HFFc6 (cell line): ENCODE measurements around the gene EFCAB6. TPM values are rescaled to one million over a fixed set of nuclear protein-coding genes. Genes with fewer than 3 reads are reported as not detected.

Experiments used
- DNase-seq: peaks from one replicate; pipeline ENCODE4 v3.0.0-alpha.2; 2018
- H3K27ac Mint-ChIP-seq: 2 replicates; pipeline ENCODE4 v1.8.0; 2020; ENCODE audit warnings: mild to moderate bottlenecking, mixed read lengths
- H3K27me3 Mint-ChIP-seq: 2 replicates; pipeline ENCODE4 v1.8.0; 2021; ENCODE audit warnings: mild to moderate bottlenecking, moderate library complexity, mixed read lengths; ENCODE audit not compliant: insufficient read depth
- H3K36me3 Mint-ChIP-seq: 2 replicates; pipeline ENCODE4 v1.8.0; 2021; ENCODE audit warnings: low read depth, mixed read lengths
- H3K4me1 Mint-ChIP-seq: 2 replicates; pipeline ENCODE4 v1.8.0; 2020; ENCODE audit warnings: low read depth, mixed read lengths
- H3K4me3 Mint-ChIP-seq: 2 replicates; pipeline ENCODE4 v1.8.0; 2020; ENCODE audit warnings: mild to moderate bottlenecking, moderate library complexity, mixed read lengths
- H3K9me3 Mint-ChIP-seq: 2 replicates; pipeline ENCODE4 v1.8.0; 2020; ENCODE audit warnings: mild to moderate bottlenecking, mixed read lengths
- total RNA-seq, 6 experiments: library from RNA; stranded (reverse); fragmentation: NEBNext Ultra II Directional; extraction: Animal tissue kit (Norgen Biotek cat#: 25700); gene quantifications; 2 replicates in 1 of 6; 3 replicates in 5 of 6; pipeline ENCODE4 v1.2.3, GENCODE V29; 2021
- TF ChIP-seq, protein P1 (sequence below): fragments of 200-600 bp; sonication (generic); IDR thresholded peaks from 2 replicates; pipeline ENCODE4 v1.5.0; 2021; ENCODE audit warnings: antibody characterized with exemption, mild to moderate bottlenecking

EFCAB6 gene
- total RNA-seq, 6 experiments from 2014 or later: 0.33 to 0.95 (median 0.64) TPM

DNA sequence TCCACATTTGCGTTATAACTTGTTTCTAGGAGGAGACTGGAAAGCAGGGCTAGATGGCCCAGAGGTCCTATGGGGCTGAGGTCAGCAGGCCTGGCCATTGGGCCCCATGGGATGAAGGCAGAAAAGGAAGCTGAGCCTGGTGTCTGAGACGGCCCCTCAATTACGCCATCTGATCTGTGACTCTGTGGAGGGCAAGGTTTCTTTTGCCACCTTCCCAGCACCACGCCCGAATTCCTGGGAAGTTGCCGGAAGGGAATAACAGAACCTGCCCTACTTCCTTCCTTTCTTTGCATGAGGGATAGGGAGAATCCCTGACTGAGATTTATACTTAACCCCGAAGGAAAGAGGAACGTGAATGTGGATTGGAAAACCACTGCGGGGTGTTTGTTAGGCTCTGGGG is 282.2 kb downstream of the EFCAB6 start:
- no peak for DNase-seq
- Mint-ChIP-seq H3K27ac (no peak overlapping the region), H3K27me3 (peaks cover 5% of the 10 kb centered on the region), H3K9me3 (peaks cover 75% of the 10 kb centered on the region), H3K36me3 (peaks cover 19% of the 10 kb centered on the region), H3K4me1 (no peaks in the 10 kb centered on the region), H3K4me3 (no peak overlapping the region)
- TF ChIP-seq, protein P1, sequence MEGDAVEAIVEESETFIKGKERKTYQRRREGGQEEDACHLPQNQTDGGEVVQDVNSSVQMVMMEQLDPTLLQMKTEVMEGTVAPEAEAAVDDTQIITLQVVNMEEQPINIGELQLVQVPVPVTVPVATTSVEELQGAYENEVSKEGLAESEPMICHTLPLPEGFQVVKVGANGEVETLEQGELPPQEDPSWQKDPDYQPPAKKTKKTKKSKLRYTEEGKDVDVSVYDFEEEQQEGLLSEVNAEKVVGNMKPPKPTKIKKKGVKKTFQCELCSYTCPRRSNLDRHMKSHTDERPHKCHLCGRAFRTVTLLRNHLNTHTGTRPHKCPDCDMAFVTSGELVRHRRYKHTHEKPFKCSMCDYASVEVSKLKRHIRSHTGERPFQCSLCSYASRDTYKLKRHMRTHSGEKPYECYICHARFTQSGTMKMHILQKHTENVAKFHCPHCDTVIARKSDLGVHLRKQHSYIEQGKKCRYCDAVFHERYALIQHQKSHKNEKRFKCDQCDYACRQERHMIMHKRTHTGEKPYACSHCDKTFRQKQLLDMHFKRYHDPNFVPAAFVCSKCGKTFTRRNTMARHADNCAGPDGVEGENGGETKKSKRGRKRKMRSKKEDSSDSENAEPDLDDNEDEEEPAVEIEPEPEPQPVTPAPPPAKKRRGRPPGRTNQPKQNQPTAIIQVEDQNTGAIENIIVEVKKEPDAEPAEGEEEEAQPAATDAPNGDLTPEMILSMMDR: no peak

DNA sequence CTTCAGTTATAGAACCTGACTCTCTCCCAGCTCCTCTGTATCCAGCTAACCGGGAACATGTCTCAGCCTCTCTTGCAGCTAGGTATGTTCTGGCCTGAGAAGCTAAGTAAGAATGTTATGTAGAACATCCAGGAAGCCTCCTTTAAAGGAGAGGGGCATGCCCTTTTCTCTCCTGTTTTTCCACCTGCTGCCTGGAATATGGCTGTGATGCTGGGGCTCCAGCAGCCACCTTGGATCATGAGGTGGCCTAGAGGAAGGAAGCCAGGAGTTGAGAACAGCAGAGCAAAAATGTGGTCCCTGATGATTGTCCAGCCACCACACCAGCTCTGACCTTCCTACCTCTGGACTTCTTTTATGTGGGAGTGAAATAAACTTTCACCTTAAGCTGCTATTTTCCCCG is 282.6 kb downstream of the EFCAB6 start:
- no peak overlapping the region for H3K4me3 Mint-ChIP-seq
- H3K4me1 Mint-ChIP-seq: no peaks in the 10 kb centered on the region
- H3K27me3 Mint-ChIP-seq: peaks cover 5% of the 10 kb centered on the region
- no peak overlapping the region for H3K27ac Mint-ChIP-seq
- TF ChIP-seq, protein P1: no peak
- H3K9me3 Mint-ChIP-seq: peaks cover 75% of the 10 kb centered on the region
- no peak for DNase-seq
- H3K36me3 Mint-ChIP-seq: peaks cover 18% of the 10 kb centered on the region

DNA sequence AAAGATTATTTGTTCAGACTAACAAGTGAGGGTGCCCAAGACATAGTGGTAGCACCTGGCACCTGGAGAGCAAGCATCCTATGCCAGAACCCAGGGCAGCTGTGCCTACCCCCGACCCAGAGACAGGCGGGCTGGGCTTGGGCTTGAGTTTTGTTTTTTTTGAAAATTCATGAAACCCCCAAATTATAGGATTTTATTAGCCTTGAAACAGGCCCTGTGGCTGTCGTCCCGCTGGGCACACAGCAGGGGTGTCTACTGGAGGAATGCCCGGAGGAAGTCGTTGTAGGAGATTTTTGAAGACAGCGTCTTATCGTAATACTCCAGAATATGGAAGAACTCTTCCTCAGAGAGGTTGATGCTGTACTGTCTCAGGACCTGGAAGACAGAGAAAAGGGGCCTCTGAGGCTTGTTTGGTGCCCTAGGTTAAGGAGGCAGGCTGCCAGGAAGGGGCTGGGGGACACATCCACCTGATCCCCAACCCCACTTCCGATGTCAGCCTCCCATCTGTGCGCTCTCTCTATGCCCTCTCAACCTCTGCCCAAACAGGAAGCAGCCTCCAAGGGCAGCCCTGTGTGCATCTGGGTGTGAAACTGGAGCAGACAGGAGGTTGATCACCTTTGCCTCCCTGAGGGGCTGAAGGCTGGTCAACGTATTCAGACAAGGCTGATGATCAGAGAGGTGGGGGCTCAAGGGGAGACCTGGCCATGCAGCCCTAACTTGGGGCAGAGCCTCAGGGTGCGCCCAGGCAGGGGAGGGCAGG is 283.3 kb downstream of the EFCAB6 start:
- TF ChIP-seq, protein P1: no peak
- Mint-ChIP-seq H3K27ac (no peak overlapping the region), H3K36me3 (peaks cover 18% of the 10 kb centered on the region), H3K9me3 (peaks cover 72% of the 10 kb centered on the region), H3K27me3 (peaks cover 5% of the 10 kb centered on the region), H3K4me1 (no peaks in the 10 kb centered on the region), H3K4me3 (no peak overlapping the region)
- no peak for DNase-seq

DNA sequence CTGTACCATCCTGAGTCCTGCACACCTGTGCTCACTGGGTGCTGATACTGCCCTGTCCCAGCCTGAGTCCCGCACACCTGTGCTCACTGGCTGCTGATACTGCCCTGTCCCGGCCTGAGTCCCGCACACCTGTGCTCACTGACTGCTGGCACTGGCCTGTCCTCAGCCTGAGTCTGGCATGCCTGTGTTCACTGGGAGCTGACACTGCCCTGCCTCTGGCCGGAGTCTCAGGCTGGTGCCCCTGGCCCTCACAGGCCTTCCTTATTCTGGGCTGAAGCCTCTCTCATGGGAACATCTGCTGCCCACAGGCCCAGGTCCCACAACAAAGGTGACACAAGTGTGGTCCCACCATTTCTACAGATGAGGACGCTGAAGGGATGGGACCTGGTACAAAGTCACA is 285.2 kb downstream of the EFCAB6 start:
- TF ChIP-seq, protein P1: no peak
- Mint-ChIP-seq H3K4me3 (no peak overlapping the region), H3K4me1 (no peaks in the 10 kb centered on the region), H3K27ac (no peak overlapping the region), H3K36me3 (peaks cover 18% of the 10 kb centered on the region), H3K27me3 (peaks cover 2% of the 10 kb centered on the region), H3K9me3 (peaks cover 69% of the 10 kb centered on the region)
- no peak for DNase-seq

DNA sequence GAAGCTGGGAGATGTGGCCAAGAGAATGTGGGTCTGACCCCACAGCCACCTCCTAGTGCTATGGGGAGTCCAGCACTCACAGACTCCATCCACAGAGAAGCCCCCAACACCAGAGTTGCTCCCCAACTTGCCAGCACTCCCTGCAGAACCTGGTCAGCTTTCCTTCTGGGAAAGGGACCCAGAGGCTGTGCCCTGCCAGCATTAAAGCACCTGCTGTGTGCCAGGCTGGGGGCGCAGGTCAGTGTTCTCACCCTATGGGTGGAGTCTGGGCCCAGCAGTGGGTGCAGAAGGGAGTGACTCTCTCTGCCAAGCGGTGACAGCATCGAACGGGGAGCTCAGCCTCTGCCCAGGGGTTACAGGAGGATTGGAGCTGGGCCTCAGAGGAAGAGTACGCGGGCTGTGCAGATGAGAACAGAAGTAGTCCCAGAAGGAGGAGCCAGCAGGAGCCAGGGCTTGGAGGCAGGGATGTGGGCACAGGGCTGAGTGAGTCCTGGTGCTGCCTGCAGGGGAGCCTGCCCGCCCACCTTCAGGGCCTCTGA is 285.9 kb downstream of the EFCAB6 start:
- H3K4me3 Mint-ChIP-seq: no peak overlapping the region
- H3K27me3 Mint-ChIP-seq: peaks cover 2% of the 10 kb centered on the region
- H3K4me1 Mint-ChIP-seq: no peaks in the 10 kb centered on the region
- H3K36me3 Mint-ChIP-seq: peaks cover 18% of the 10 kb centered on the region
- DNase-seq: no peak
- peaks cover 64% of the 10 kb centered on the region for H3K9me3 Mint-ChIP-seq
- TF ChIP-seq, protein P1: no peak
- no peak overlapping the region for H3K27ac Mint-ChIP-seq
